GM12878 (cell line): ENCODE data around the gene IGLON5. TPM values are rescaled to one million over a fixed set of nuclear protein-coding genes. Genes with fewer than 3 reads are reported as not detected.

Experiments used
- ATAC-seq: fragments of 200-7000 bp; cut with Tn5 transposase; 3 replicates; pipeline ENCODE4 v1.9.1; 2020; ENCODE audit warnings: mild to moderate bottlenecking, moderate library complexity
- BruUV-seq: library from RNA; stranded (reverse); fragments of 400-500 nt; replicated peaks from 2 replicates; lab custom pipeline; 2021; lab: Mats Ljungman, UMichigan
- CTCF ChIA-PET: fragments of 300-600 bp; sonication (Branson Sonifier 250); formaldehyde crosslinking; extraction: SDS; loops from one replicate; lab custom pipeline; 2021; ENCODE audit warnings: inconsistent platforms; lab: Yijun Ruan, JAX
- POLR2A ChIA-PET: fragments of 350-600 bp; formaldehyde crosslinking; extraction: SDS; loops from one replicate; lab custom pipeline; 2021; ENCODE audit warnings: inconsistent platforms; lab: Charles Lee
- RAD21 ChIA-PET: fragments of 300-600 bp; sonication (Branson Sonifier 250); formaldehyde crosslinking; loops from one replicate; lab custom pipeline; 2023; ENCODE audit warnings: antibody characterized with exemption; ENCODE audit not compliant: unreplicated experiment; lab: Charles Lee
- SMC1A ChIA-PET: fragments of 300-600 bp; sonication (Branson Sonifier 250); formaldehyde crosslinking; loops from one replicate; lab custom pipeline; 2023; ENCODE audit not compliant: unreplicated experiment, uncharacterized antibody; lab: Charles Lee
- DNase-seq: peaks from one replicate; pipeline ENCODE4 v3.0.0-alpha.2; 2011; ENCODE audit warnings: low read depth, low spot score
- FAIRE-seq: peaks from 3 replicates; lab custom pipeline; 2011; peaks lifted over from hg19 to GRCh38; lab: Jason Lieb, UNC
- H2AFZ ChIP-seq: 2 replicates; pipeline ENCODE4 v1.6.0; 2011; ENCODE audit warnings: low read depth, low read length, control low read depth; ENCODE audit not compliant: control insufficient read depth
- H3K27ac ChIP-seq: 2 replicates; pipeline ENCODE4 v1.5.1; 2011; ENCODE audit warnings: control low read depth; ENCODE audit not compliant: control insufficient read depth, insufficient read depth
- H3K27me3 ChIP-seq, 2 experiments: replicated peaks in 1 of 2; 2 replicates each; pipeline versions ENCODE4 v1.6.0 to v1.6.1; 2011; ENCODE audit warnings: low read length in 1 of 2; ENCODE audit not compliant: control insufficient read depth in 2 of 2, insufficient read depth in 2 of 2
- H3K36me3 ChIP-seq, 2 experiments: 2 replicates each; pipeline ENCODE4 v1.5.1; 2011; ENCODE audit warnings: low read length in 1 of 2; ENCODE audit not compliant: control insufficient read depth in 2 of 2, insufficient read depth in 2 of 2
- H3K4me1 ChIP-seq: 2 replicates; pipeline ENCODE4 v1.6.1; 2011; ENCODE audit warnings: mild to moderate bottlenecking, low read length, moderate library complexity, mixed read lengths; ENCODE audit not compliant: control insufficient read depth, insufficient read depth
- H3K4me2 ChIP-seq: 2 replicates; pipeline ENCODE4 v1.6.0; 2011; ENCODE audit warnings: control low read depth; ENCODE audit not compliant: control insufficient read depth, insufficient read depth
- H3K4me3 ChIP-seq: fragments of 200-600 bp; sonication (generic); 2 replicates; pipeline ENCODE4 v1.5.1; 2016
- H3K79me2 ChIP-seq: 2 replicates; pipeline ENCODE4 v1.6.0; 2011; ENCODE audit warnings: low read length; ENCODE audit not compliant: control insufficient read depth, insufficient read depth
- H3K9ac ChIP-seq: 2 replicates; pipeline ENCODE4 v1.8.0; 2011; ENCODE audit warnings: low read length, control low read depth, mixed read lengths; ENCODE audit not compliant: control insufficient read depth, insufficient read depth
- H3K9me3 ChIP-seq: replicated peaks from 3 replicates; pipeline ENCODE4 v1.5.1; 2011; ENCODE audit warnings: mild to moderate bottlenecking, low read length; ENCODE audit not compliant: control insufficient read depth, insufficient read depth
- H4K20me1 ChIP-seq: 2 replicates; pipeline ENCODE4 v1.6.0; 2011; ENCODE audit not compliant: control insufficient read depth, insufficient read depth
- BCL3 ChIP-seq: IDR thresholded peaks from 2 replicates; pipeline ENCODE4 v1.6.1; 2011; ENCODE audit warnings: borderline replicate concordance, low read depth, mild to moderate bottlenecking, moderate library complexity, low read length; ENCODE audit not compliant: insufficient read depth, poor library complexity, severe bottlenecking
- BHLHE40 ChIP-seq, 2 experiments: fragments of 450-650 bp in 1 of 2; IDR thresholded peaks; 2 replicates each; pipeline ENCODE4 v1.6.1; 2011 to 2017; ENCODE audit warnings: low read depth in 2 of 2, borderline replicate concordance in 1 of 2, improper control_type of control experiment in 1 of 2, low read length in 1 of 2, mild to moderate bottlenecking in 1 of 2
- ETV6 ChIP-seq, 2 experiments: fragments of 450-650 bp in 1 of 2; IDR thresholded peaks in 1 of 2; conservative IDR thresholded peaks in 1 of 2; 2 replicates each; pipeline ENCODE4 v1.6.1; 2014; ENCODE audit warnings: antibody characterized with exemption in 1 of 2, borderline replicate concordance in 1 of 2, low read depth in 1 of 2, mild to moderate bottlenecking in 1 of 2, moderate library complexity in 1 of 2
- GATAD2B ChIP-seq: fragments of 450-650 bp; conservative IDR thresholded peaks from 2 replicates; pipeline ENCODE4 v1.6.1; 2017; ENCODE audit warnings: low read depth, mild to moderate bottlenecking, moderate library complexity
- JUND ChIP-seq: IDR thresholded peaks from 2 replicates; pipeline ENCODE4 v1.6.1; 2012; ENCODE audit warnings: low read depth, mild to moderate bottlenecking, low read length, improper control_type of control experiment, moderate library complexity
- NR2C2 ChIP-seq: IDR thresholded peaks from 2 replicates; pipeline ENCODE4 v1.6.1; 2011; ENCODE audit warnings: borderline replicate concordance, low read depth; ENCODE audit not compliant: control insufficient read depth, insufficient read length
- RELB ChIP-seq: fragments of 450-650 bp; IDR thresholded peaks from 2 replicates; pipeline ENCODE4 v1.6.1; 2017; ENCODE audit warnings: low read depth, mild to moderate bottlenecking, moderate library complexity
- REST ChIP-seq: IDR thresholded peaks from 2 replicates; pipeline ENCODE4 v1.6.1; 2012; ENCODE audit warnings: mild to moderate bottlenecking, low read depth, low read length
- ZSCAN29 ChIP-seq: fragments of 450-650 bp; IDR thresholded peaks from 2 replicates; pipeline ENCODE4 v1.6.1; 2017; ENCODE audit warnings: mild to moderate bottlenecking, moderate library complexity
- WGBS: methylation state at CpG from one replicate; pipeline ENCODE4 v1.1.6; 2016; ENCODE audit warnings: low lambda C conversion rate; ENCODE audit not compliant: insufficient replicate concordance, insufficient coverage; ENCODE audit errors: missing lambda C conversion rate; 5-methylcytosine and 5-hydroxymethylcytosine counted together
- in situ Hi-C: fragments of 300-500 bp; cut with MboI; formaldehyde crosslinking; loops from 9 replicates; pipeline ENCODE4 v1.14.3; 2018; ENCODE audit warnings: mixed read lengths
- intact Hi-C: fragments of 100-400 bp; cut with micrococcal nuclease; formaldehyde crosslinking; loops from one replicate; pipeline ENCODE4 v1.14.2; 2022; ENCODE audit not compliant: unreplicated experiment
- polyA plus RNA-seq, 11 experiments: library from polyadenylated mRNA; depleted of rRNA in 4 of 11; unstranded in 6 of 11; stranded (reverse) in 5 of 11; fragments of >200 nt; fragmentation: Nextera tagmentation in 4 of 11; fragmentation: Illumina TruSeq in 1 of 11; extraction: Ambion mirVana in 4 of 11; extraction: Trizol in 1 of 11; gene quantifications; 1 replicate in 1 of 11; 2 replicates in 10 of 11; pipeline versions ENCODE4 v1.2.1 to v1.2.3, GENCODE V29; 2011 to 2016; ENCODE audit warnings: inconsistent platforms in 2 of 11, missing spikeins in 2 of 11, low read depth in 1 of 11
- total RNA-seq, 4 experiments: library from RNA; depleted of rRNA in 3 of 4; stranded (reverse); fragments of >200 nt in 3 of 4; fragmentation: Illumina TruSeq in 1 of 4; extraction: Trizol in 1 of 4; gene quantifications; 2 replicates each; pipeline versions ENCODE4 v1.2.1 to v1.2.3, GENCODE V29; 2013 to 2021

IGLON5 gene
- total and polyA plus RNA-seq, 10 of the 15 experiments (the other 5 are each of a cell fraction or from before 2014, with no cell fraction given), result not detected

GRCh38 chr19:51329411-51329810, 18.0 kb downstream of the IGLON5 start:
- H4K20me1 ChIP-seq, result no peaks in the 10 kb centered on the region
- no peak overlapping the region for H3K27ac ChIP-seq
- DNase-seq (no peak), ATAC-seq (no peak), FAIRE-seq (no peak)
- intact Hi-C loops, result no loop called here
- H2AFZ ChIP-seq, result no peak overlapping the region
- in situ Hi-C loops, result no loop called here
- TF ChIP-seq ETV6 (conservative IDR thresholded peaks at IDR 0.05 in 1 of 2, IDR thresholded peaks at IDR 0.05 in 1 of 2; ENCODE audit: borderline replicate concordance in 1 of 2, low read depth in 1 of 2) (no peak), ZSCAN29 (no peak), BCL3 (no peak), JUND (no peak)
- no peaks in the 10 kb centered on the region for H3K79me2 ChIP-seq
- H3K9me3 ChIP-seq, result no peaks in the 10 kb centered on the region; the same call in 2 of the 3 replicates
- no peak overlapping the region for H3K4me3 ChIP-seq
- no TSS peak for BruUV-seq
- 56% methylated on average over 5 of the region's 5 CpGs for WGBS
- no peaks in the 10 kb centered on the region for H3K4me1 ChIP-seq
- H3K27me3 ChIP-seq, result no peaks in the 10 kb centered on the region
- no peak overlapping the region for H3K9ac ChIP-seq
- SMC1A ChIA-PET, result no interaction called here
- H3K4me2 ChIP-seq, result no peak overlapping the region
- CTCF ChIA-PET, result interaction anchor here (1.5 kb wide), 1 partner anchor 9 kb away, joined by 3 read pairs; no protein-coding TSS in a partner anchor
- RAD21 ChIA-PET, result interaction anchor here (0.6 kb wide), 1 partner anchor 332 kb away, joined by 3 read pairs; no protein-coding TSS in a partner anchor
- POLR2A ChIA-PET, result no interaction called here
- no peaks in the 10 kb centered on the region for H3K36me3 ChIP-seq

GRCh38 chr19:51330366-51330765, 18.9 kb downstream of the IGLON5 start:
- Histone ChIP-seq H3K9ac (no peak overlapping the region), H3K4me2 (no peak overlapping the region), H3K36me3 (no peaks in the 10 kb centered on the region), H3K27ac (no peak overlapping the region), H3K4me3 (no peak overlapping the region), H3K4me1 (no peaks in the 10 kb centered on the region), H2AFZ (no peak overlapping the region), H3K9me3 (no peaks in the 10 kb centered on the region; the same call in 2 of the 3 replicates), H3K79me2 (no peaks in the 10 kb centered on the region), H3K27me3 (no peaks in the 10 kb centered on the region), H4K20me1 (no peaks in the 10 kb centered on the region)
- DNase-seq (no peak), ATAC-seq (no peak), FAIRE-seq (no peak)
- ChIA-PET RAD21 (no interaction called here), SMC1A (no interaction called here), POLR2A (no interaction called here), CTCF (no interaction called here)
- WGBS, result 66% methylated on average over 4 of the region's 4 CpGs
- BruUV-seq, result no TSS peak
- intact Hi-C loops (loop anchor here (10.0 kb wide), 1 partner anchor 324 kb away; no protein-coding TSS in a partner anchor), in situ Hi-C loops (no loop called here)
- TF ChIP-seq ETV6 (conservative IDR thresholded peaks at IDR 0.05 in 1 of 2, IDR thresholded peaks at IDR 0.05 in 1 of 2; ENCODE audit: borderline replicate concordance in 1 of 2, low read depth in 1 of 2) (no peak), RELB (no peak), BHLHE40 (IDR thresholded peaks at IDR 0.05; ENCODE audit: borderline replicate concordance in 1 of 2, low read depth in 2 of 2, low read length in 1 of 2) (no peak), NR2C2 (no peak), REST (no peak), GATAD2B (no peak)
